ENCODE results near the gene ENGASE. TPM values are rescaled to one million over a fixed set of nuclear protein-coding genes. Genes with fewer than 3 reads are reported as not detected.

ENGASE gene
- total and polyA plus RNA-seq, 2 of the 8 experiments (the other 6 are each of a cell fraction or from before 2014, with no cell fraction given), result 9.3 to 36.1 TPM

GRCh38 chr17:79031996-79032875 lies 42.4 kb upstream of the ENGASE start:
- Histone ChIP-seq H2AFZ (ENCODE audit: low read length) (no peak overlapping the region), H4K91ac (replicated peaks; ENCODE audit: insufficient read length, low read length) (no peak overlapping the region), H4K8ac (ENCODE audit: extremely low read depth, insufficient read depth, low read length) (peak overlapping the region; percentile 25; the same call in 1 of the 2 replicates), H4K20me1 (replicated peaks in 1 of 2; ENCODE audit: control insufficient read depth in 1 of 2, insufficient read depth in 2 of 2, low read length in 2 of 2) (peaks cover 2% of the 10 kb centered on the region in 2 experiments), H3K4ac (replicated peaks; ENCODE audit: insufficient read length, low read depth, low read length) (no peak overlapping the region), H2BK120ac (replicated peaks; ENCODE audit: low read depth, low read length) (no peak overlapping the region), H3K4me1 (replicated peaks in 1 of 4; ENCODE audit: control insufficient read depth in 3 of 4, insufficient read depth in 4 of 4, low read length in 3 of 4) (peaks cover 0 to 3% (median 0%) of the 10 kb centered on the region in 4 experiments; a peak in 1 of 7 replicates), H3K4me3 (ENCODE audit: extremely low read depth in 1 of 4, insufficient read depth in 2 of 4, low read depth in 3 of 4, low read length in 4 of 4) (no peak overlapping the region), H3K23ac (ENCODE audit: insufficient read length) (no peak overlapping the region), H4K5ac (ENCODE audit: insufficient read length, low read depth, low read length) (no peak overlapping the region), H2BK20ac (ENCODE audit: low read length) (no peak overlapping the region), H3K56ac (replicated peaks; ENCODE audit: insufficient read length, low read depth, low read length) (no peak overlapping the region), H2BK5ac (ENCODE audit: low read depth, low read length) (no peak overlapping the region), H2BK15ac (ENCODE audit: low read length) (no peak overlapping the region), H3K27me3 (replicated peaks in 1 of 4; ENCODE audit: control insufficient read depth in 3 of 4, extremely low read depth in 1 of 4, insufficient read depth in 3 of 4, low read length in 3 of 4) (peaks cover 0 to 16% (median 11%) of the 10 kb centered on the region in 4 experiments; a peak in 4 of 7 replicates), H3K9ac (replicated peaks in 1 of 4; ENCODE audit: extremely low read depth in 1 of 4, low read depth in 3 of 4, low read length in 3 of 4) (no peak overlapping the region), H3K9me3 (ENCODE audit: insufficient read depth in 2 of 2, low read depth in 1 of 2, low read length in 1 of 2) (no peaks in the 10 kb centered on the region), H3K79me1 (ENCODE audit: low read depth, low read length) (no peaks in the 10 kb centered on the region), H3K79me2 (ENCODE audit: control insufficient read depth in 1 of 2, insufficient read depth in 2 of 2, low read length in 2 of 2) (no peaks in the 10 kb centered on the region), H3K14ac (ENCODE audit: insufficient read length) (no peak overlapping the region), H2AK5ac (ENCODE audit: low read depth, low read length) (no peak overlapping the region), H3K4me2 (ENCODE audit: insufficient read depth in 1 of 2, low read depth in 2 of 2, low read length in 2 of 2) (no peak overlapping the region), H2BK12ac (ENCODE audit: low read depth, low read length) (no peak overlapping the region), H3K18ac (ENCODE audit: extremely low read depth, low read length) (no peak overlapping the region), H3K27ac (ENCODE audit: low read depth, low read length) (no peak overlapping the region), H3K36me3 (ENCODE audit: control insufficient read depth in 2 of 4, insufficient read depth in 4 of 4, low read length in 3 of 4) (no peaks in the 10 kb centered on the region), H3K23me2 (ENCODE audit: low read depth, low read length) (no peaks in the 10 kb centered on the region)
- no peak for DNase-seq (ENCODE audit: low read depth in 1 of 2, low spot score in 2 of 2)
- POLR2A ChIA-PET (ENCODE audit: partially characterized antibody), result no interaction called here
- WGBS, 2 experiments (ENCODE audit: extremely low coverage in 1 of 2, insufficient coverage in 1 of 2, insufficient read length in 1 of 2, insufficient replicate concordance in 2 of 2, low coverage in 1 of 2, low lambda C conversion rate in 2 of 2, missing lambda C conversion rate in 1 of 2), result 85% methylated on average over 26 of the region's 26 CpGs; no CpG with 5 or more reads in 1 of the 2 experiments
- CTCF ChIA-PET (ENCODE audit: partially characterized antibody), result interaction anchor here (1.0 to 6.8 kb wide), 7 partner anchors 9 to 78 kb away, joined by 3 to 63 read pairs (median 6); no protein-coding TSS in a partner anchor
- no peak for FAIRE-seq
- TF ChIP-seq RAD21 (IDR thresholded peaks at IDR 0.05 in 1 of 2, conservative IDR thresholded peaks at IDR 0.05 in 1 of 2; ENCODE audit: low read depth in 2 of 2, low read length in 2 of 2) (no peak), JUND (IDR thresholded peaks at IDR 0.05; ENCODE audit: low read length) (no peak), KDM5A (IDR thresholded peaks at IDR 0.05; ENCODE audit: low read length) (no peak), POLR2A (IDR thresholded peaks at IDR 0.05; ENCODE audit: control extremely low read depth in 1 of 2, low read depth in 2 of 2, low read length in 2 of 2) (no peak), CBX8 (IDR thresholded peaks at IDR 0.05; ENCODE audit: borderline replicate concordance, low read depth, low read length) (no peak), EGR1 (IDR thresholded peaks at IDR 0.05; ENCODE audit: borderline replicate concordance, low read depth, low read length) (no peak), HDAC2 (IDR thresholded peaks at IDR 0.05; ENCODE audit: borderline replicate concordance in 1 of 2, low read depth in 2 of 2, low read length in 2 of 2) (no peak), TBP (IDR thresholded peaks at IDR 0.05; ENCODE audit: low read depth, low read length) (no peak), PHF8 (conservative IDR thresholded peaks at IDR 0.05; ENCODE audit: low read depth, low read length) (no peak), HDAC6 (IDR thresholded peaks at IDR 0.05; ENCODE audit: low read depth, low read length) (no peak), CEBPB (IDR thresholded peaks at IDR 0.05; ENCODE audit: low read depth, low read length) (no peak)
